Measurements from ENCODE around the gene SBF1.
"Not testable (repeated sequence)": the region's sequence is repeated elsewhere in the genome, so short reads cannot be mapped to it uniquely, and the experiment has no call there.

Gene SBF1, protein sequence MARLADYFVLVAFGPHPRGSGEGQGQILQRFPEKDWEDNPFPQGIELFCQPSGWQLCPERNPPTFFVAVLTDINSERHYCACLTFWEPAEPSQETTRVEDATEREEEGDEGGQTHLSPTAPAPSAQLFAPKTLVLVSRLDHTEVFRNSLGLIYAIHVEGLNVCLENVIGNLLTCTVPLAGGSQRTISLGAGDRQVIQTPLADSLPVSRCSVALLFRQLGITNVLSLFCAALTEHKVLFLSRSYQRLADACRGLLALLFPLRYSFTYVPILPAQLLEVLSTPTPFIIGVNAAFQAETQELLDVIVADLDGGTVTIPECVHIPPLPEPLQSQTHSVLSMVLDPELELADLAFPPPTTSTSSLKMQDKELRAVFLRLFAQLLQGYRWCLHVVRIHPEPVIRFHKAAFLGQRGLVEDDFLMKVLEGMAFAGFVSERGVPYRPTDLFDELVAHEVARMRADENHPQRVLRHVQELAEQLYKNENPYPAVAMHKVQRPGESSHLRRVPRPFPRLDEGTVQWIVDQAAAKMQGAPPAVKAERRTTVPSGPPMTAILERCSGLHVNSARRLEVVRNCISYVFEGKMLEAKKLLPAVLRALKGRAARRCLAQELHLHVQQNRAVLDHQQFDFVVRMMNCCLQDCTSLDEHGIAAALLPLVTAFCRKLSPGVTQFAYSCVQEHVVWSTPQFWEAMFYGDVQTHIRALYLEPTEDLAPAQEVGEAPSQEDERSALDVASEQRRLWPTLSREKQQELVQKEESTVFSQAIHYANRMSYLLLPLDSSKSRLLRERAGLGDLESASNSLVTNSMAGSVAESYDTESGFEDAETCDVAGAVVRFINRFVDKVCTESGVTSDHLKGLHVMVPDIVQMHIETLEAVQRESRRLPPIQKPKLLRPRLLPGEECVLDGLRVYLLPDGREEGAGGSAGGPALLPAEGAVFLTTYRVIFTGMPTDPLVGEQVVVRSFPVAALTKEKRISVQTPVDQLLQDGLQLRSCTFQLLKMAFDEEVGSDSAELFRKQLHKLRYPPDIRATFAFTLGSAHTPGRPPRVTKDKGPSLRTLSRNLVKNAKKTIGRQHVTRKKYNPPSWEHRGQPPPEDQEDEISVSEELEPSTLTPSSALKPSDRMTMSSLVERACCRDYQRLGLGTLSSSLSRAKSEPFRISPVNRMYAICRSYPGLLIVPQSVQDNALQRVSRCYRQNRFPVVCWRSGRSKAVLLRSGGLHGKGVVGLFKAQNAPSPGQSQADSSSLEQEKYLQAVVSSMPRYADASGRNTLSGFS (N-terminal part only)

GRCh38 chr22:50474710-50475651 lies at the start of gene SBF1:
Gene SBF1 (minus strand): TSS chr22:50475035. CDS start chr22:50474840, 195 bp downstream.
- DNase-seq (ENCODE audit: low spot score in 2 of 2) = peak; percentile 83 to 93
- Histone ChIP-seq H3K36me3 (replicated peaks) (peaks cover 11% of the 10 kb centered on the region), H3K4me1 (peaks cover 12% of the 10 kb centered on the region), H3K4me3 (peak within 1 kb of the TSS; percentile 60), H3K9me3 (no peaks in the 10 kb centered on the region), H3K27me3 (ENCODE audit: low read depth) (no peaks in the 10 kb centered on the region)
- in situ Hi-C loops (cut with MboI; ENCODE audit: low sequenced_read_pairs) = no loop called here

- peaks cover 8% of the 10 kb centered on the region; the same call in 1 of the 2 replicates for H3K4me1 ChIP-seq
- no peaks in the 10 kb centered on the region for H3K9me3 ChIP-seq
- H3K4me3 ChIP-seq = peak overlapping the region; percentile 87
- in situ Hi-C loops (cut with MboI; ENCODE audit: low sequenced_read_pairs) = no loop called here
- H3K36me3 ChIP-seq (replicated peaks) = peaks cover 50% of the 10 kb centered on the region
- peak in 1 of 2 experiments; percentile 23 for DNase-seq (ENCODE audit: low spot score in 2 of 2)
- no peaks in the 10 kb centered on the region for H3K27me3 ChIP-seq (ENCODE audit: low read depth)
Measured at GRCh38 chr22:50523806-50524675, 49.2 kb upstream of the SBF1 start.

DNA sequence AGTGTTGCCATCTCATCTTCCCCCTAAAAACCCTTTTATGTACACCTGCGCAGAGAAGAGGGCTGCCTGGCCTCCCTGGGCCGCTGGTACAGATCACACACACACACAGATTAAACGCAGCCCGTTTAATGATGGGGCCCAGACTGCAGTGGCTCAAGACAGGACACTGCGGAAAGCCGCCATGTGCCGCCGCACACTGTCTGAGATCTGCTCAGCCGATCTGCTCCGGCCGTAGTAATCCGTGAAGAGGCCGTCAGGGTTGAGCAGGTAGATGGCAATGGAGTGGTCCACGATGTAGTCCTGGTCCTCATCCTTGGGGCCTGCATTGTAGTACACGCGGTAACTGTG lies 48.6 kb upstream of the SBF1 start:
- Histone ChIP-seq H3K4me1 (peaks cover 8% of the 10 kb centered on the region; the same call in 1 of the 2 replicates), H3K4me3 (no peak overlapping the region), H3K27me3 (ENCODE audit: low read depth) (no peaks in the 10 kb centered on the region), H3K9me3 (no peaks in the 10 kb centered on the region), H3K36me3 (replicated peaks) (peaks cover 54% of the 10 kb centered on the region)
- no peak for DNase-seq (ENCODE audit: low spot score in 2 of 2)
- in situ Hi-C loops (cut with MboI; ENCODE audit: low sequenced_read_pairs) = no loop called here

DNA sequence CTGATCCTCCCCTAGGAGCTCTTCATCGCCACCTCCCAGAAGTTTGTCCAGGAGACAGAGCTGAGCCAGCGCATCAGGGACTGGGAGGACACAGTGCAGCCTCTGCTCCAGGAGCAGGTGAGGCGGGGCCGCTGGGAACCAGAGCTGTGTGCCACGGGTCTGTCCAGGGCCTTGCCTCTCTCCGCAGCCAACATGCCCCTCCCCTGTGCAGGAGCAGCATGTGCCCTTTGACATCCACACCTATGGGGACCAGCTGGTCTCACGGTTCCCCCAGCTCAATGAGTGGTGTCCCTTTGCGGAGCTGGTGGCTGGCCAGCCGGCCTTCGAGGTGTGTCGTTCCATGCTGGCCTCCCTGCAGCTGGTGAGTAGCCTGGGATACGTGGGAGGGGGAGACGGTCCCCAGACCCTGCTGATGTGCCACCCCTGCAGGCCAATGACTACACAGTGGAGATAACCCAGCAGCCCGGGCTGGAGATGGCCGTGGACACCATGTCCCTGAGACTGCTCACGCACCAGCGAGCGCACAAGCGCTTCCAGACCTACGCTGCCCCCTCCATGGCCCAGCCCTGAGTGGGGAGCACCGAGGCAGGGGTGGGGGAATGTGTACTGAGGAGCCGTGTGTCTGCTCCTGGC lies 48.1 kb upstream of the SBF1 start:
- H3K27me3 ChIP-seq (ENCODE audit: low read depth) = no peaks in the 10 kb centered on the region
- no peak overlapping the region for H3K4me3 ChIP-seq
- in situ Hi-C loops (cut with MboI; ENCODE audit: low sequenced_read_pairs) = no loop called here
- DNase-seq (ENCODE audit: low spot score in 2 of 2) = no peak
- no peaks in the 10 kb centered on the region for H3K9me3 ChIP-seq
- peaks cover 59% of the 10 kb centered on the region for H3K36me3 ChIP-seq (replicated peaks)
- peaks cover 8% of the 10 kb centered on the region; the same call in 1 of the 2 replicates for H3K4me1 ChIP-seq

- H3K4me3 ChIP-seq = no peak overlapping the region
- no peak for DNase-seq (ENCODE audit: low spot score in 2 of 2)
- H3K36me3 ChIP-seq (replicated peaks) = peaks cover 64% of the 10 kb centered on the region
- no peaks in the 10 kb centered on the region for H3K27me3 ChIP-seq (ENCODE audit: low read depth)
- no peaks in the 10 kb centered on the region for H3K9me3 ChIP-seq
- peaks cover 7% of the 10 kb centered on the region; the same call in 1 of the 2 replicates for H3K4me1 ChIP-seq
- in situ Hi-C loops (cut with MboI; ENCODE audit: low sequenced_read_pairs) = no loop called here
Measured at GRCh38 chr22:50522208-50522805, 47.5 kb upstream of the SBF1 start.

DNA sequence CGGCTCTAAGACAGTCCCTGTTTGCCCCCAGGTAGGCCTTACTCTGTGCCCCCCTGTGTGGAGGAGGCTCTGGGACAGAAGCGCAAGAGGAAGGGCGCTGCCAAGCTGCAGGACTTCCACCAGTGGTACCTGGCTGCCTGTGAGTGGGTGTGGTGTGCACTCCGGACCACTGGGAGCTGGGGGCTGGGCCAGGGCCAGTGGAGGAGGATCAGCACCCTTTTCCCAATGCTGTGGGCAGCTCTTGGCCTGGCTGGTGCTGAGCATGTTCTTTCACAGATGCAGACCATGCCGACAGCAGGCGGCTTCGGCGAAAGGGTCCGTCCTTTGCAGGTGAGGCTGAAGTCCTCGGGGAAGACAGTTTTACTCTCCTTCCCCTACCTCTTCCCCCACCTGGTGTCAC lies 46.9 kb upstream of the SBF1 start:
- peaks cover 1% of the 10 kb centered on the region; the same call in 1 of the 2 replicates for H3K4me1 ChIP-seq
- no peak for DNase-seq (ENCODE audit: low spot score in 2 of 2)
- no peaks in the 10 kb centered on the region for H3K9me3 ChIP-seq
- H3K36me3 ChIP-seq (replicated peaks) = peaks cover 67% of the 10 kb centered on the region
- in situ Hi-C loops (cut with MboI; ENCODE audit: low sequenced_read_pairs) = no loop called here
- H3K27me3 ChIP-seq (ENCODE audit: low read depth) = no peaks in the 10 kb centered on the region
- no peak overlapping the region for H3K4me3 ChIP-seq

- Histone ChIP-seq H3K36me3 (replicated peaks) (peaks cover 74% of the 10 kb centered on the region), H3K4me3 (no peak overlapping the region), H3K4me1 (no peaks in the 10 kb centered on the region), H3K9me3 (no peaks in the 10 kb centered on the region), H3K27me3 (ENCODE audit: low read depth) (no peaks in the 10 kb centered on the region)
- DNase-seq (ENCODE audit: low spot score in 2 of 2) = no peak
- in situ Hi-C loops (cut with MboI; ENCODE audit: low sequenced_read_pairs) = no loop called here
Measured at GRCh38 chr22:50520826-50521453, 46.1 kb upstream of the SBF1 start.

GRCh38 chr22:50520184-50520583 lies 45.3 kb upstream of the SBF1 start:
- H3K9me3 ChIP-seq; DNase-seq (ENCODE audit: low spot score in 2 of 2); H3K4me1 ChIP-seq; in situ Hi-C loops (cut with MboI; ENCODE audit: low sequenced_read_pairs); H3K4me3 ChIP-seq; H3K27me3 ChIP-seq (ENCODE audit: low read depth): not testable (repeated sequence)
- H3K36me3 ChIP-seq (replicated peaks) = peaks cover 75% of the 10 kb centered on the region

DNA sequence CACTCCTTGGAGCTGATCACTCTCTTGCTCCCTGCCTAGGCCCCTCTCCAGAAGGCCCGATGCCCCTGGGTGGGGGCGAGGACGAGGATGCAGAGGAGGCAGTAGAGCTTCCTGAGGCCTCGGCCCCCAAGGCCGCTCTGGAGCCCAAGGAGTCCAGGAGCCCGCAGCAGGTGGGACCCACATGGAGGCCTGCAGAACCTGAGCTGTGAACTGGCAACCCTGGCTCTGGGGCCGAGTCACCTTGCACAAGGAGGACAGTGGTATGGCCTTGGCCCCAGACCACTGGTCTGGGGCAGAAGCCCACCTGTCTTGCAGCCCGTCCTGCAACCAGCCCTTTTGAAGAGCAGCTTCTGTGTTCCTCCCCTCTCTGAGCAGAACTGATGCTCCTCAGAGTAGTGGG lies 44.3 kb upstream of the SBF1 start:
- Histone ChIP-seq H3K36me3 (replicated peaks) (peaks cover 74% of the 10 kb centered on the region), H3K4me1 (no peaks in the 10 kb centered on the region), H3K4me3 (no peak overlapping the region), H3K9me3 (no peaks in the 10 kb centered on the region), H3K27me3 (ENCODE audit: low read depth) (no peaks in the 10 kb centered on the region)
- in situ Hi-C loops (cut with MboI; ENCODE audit: low sequenced_read_pairs) = loop anchor here (10.0 kb wide), 1 partner anchor 264 kb away; the partner anchor contains the start of gene HDAC10
- no peak for DNase-seq (ENCODE audit: low spot score in 2 of 2)

- no peak overlapping the region for H3K4me3 ChIP-seq
- no peaks in the 10 kb centered on the region for H3K27me3 ChIP-seq (ENCODE audit: low read depth)
- in situ Hi-C loops (cut with MboI; ENCODE audit: low sequenced_read_pairs) = loop anchor here (10.0 kb wide), 1 partner anchor 264 kb away; the partner anchor contains the start of gene HDAC10
- H3K4me1 ChIP-seq = no peaks in the 10 kb centered on the region
- no peaks in the 10 kb centered on the region for H3K9me3 ChIP-seq
- DNase-seq (ENCODE audit: low spot score in 2 of 2) = no peak
- peaks cover 68% of the 10 kb centered on the region for H3K36me3 ChIP-seq (replicated peaks)
Measured at GRCh38 chr22:50518606-50519005, 43.8 kb upstream of the SBF1 start.
